GM12874 (cell line): ENCODE measurements around the gene SP100.

Source experiments
- TF ChIP-seq, protein P1 (sequence below): IDR thresholded peaks from 2 replicates; pipeline ENCODE4 v1.5.1; 2011; ENCODE audit warnings: low read depth, mild to moderate bottlenecking, control low read depth, low read length, moderate library complexity; ENCODE audit not compliant: insufficient read depth

Gene SP100

DNA sequence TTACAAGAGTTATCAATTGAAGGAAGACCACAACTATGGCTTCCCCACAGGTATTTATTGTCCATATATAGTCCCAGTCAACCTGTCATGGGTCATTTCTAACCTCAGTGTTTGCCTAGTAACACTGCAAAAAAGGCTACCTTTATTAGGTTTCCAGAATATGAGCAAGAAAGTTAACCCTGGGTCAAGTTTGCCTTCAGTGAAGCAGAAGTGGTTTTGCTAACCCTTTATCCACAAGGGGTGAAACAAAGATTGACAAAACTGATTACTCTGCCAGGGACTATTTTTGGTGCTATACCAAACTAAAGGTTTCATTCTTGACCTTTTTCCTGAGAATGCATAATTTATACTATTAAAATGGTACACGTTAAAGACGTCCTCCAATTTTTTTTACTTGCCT, 28.8 kb downstream of the SP100 start:
- TF ChIP-seq, protein P1, sequence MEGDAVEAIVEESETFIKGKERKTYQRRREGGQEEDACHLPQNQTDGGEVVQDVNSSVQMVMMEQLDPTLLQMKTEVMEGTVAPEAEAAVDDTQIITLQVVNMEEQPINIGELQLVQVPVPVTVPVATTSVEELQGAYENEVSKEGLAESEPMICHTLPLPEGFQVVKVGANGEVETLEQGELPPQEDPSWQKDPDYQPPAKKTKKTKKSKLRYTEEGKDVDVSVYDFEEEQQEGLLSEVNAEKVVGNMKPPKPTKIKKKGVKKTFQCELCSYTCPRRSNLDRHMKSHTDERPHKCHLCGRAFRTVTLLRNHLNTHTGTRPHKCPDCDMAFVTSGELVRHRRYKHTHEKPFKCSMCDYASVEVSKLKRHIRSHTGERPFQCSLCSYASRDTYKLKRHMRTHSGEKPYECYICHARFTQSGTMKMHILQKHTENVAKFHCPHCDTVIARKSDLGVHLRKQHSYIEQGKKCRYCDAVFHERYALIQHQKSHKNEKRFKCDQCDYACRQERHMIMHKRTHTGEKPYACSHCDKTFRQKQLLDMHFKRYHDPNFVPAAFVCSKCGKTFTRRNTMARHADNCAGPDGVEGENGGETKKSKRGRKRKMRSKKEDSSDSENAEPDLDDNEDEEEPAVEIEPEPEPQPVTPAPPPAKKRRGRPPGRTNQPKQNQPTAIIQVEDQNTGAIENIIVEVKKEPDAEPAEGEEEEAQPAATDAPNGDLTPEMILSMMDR = no peak

DNA sequence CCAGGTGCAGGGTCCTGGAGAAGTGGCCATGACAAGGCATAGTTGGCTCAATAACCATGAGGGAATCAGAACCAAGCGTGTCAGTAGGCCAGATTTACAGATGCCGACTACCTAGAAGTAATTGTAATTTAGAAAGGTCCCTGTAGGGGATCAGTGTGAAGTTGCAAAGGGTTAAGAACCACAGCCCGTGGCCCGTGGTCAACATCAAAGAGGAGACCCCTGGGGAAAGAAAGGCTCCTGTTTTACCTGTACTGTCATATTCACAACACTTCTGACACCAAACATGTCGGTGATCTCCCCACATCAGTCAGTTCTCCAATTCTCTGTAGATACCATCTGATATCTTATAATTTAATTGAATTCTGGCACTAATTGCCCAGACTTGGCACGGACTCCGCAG, 31.0 kb downstream of the SP100 start:
- TF ChIP-seq, protein P1 = no peak

DNA sequence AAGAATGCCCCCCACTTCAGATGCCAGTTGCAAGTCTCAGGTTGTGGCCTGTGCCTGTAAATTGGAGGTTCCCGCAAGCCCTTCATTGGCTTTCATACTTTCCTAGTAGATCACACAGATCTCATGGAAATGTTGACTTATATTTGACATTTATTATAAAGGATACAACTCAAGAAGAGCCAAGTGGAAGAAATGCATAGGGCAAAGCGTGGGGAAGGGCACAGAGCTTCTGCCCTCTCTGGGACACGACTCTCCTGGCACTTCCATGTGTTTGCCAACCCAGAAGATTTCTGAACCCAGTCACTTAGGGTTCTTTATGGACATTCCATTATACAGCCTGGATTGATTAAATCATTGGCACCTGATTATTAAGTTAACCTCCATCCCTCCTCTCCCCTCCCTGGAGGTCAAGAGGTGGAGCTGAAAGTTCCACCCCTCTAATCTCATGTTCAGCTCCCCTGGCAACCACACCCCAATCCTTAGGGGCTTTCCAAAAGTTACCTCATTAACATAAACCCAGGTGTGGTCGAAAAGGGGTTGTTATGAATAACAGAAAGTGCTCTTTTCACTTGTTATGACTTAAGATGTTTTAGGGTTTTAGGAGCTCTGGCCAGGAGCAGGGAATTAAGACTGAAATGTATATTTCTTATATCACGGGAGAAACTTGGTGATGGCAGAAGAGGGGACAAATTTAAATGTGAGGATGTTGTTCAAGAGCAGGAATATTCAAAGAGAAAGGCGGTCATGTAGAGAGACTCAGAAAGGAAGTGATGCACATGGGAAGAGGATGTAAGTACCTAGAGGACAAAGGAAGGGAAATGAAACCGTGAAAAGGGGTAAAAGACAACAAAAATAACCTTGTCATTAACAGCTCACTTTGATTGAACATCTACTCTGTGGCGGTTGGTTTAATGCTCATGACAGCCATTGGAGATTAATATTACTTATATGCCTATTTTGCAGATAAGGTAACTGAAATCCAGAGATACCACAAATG, 31.8 kb downstream of the SP100 start:
- TF ChIP-seq, protein P1 = no peak

DNA sequence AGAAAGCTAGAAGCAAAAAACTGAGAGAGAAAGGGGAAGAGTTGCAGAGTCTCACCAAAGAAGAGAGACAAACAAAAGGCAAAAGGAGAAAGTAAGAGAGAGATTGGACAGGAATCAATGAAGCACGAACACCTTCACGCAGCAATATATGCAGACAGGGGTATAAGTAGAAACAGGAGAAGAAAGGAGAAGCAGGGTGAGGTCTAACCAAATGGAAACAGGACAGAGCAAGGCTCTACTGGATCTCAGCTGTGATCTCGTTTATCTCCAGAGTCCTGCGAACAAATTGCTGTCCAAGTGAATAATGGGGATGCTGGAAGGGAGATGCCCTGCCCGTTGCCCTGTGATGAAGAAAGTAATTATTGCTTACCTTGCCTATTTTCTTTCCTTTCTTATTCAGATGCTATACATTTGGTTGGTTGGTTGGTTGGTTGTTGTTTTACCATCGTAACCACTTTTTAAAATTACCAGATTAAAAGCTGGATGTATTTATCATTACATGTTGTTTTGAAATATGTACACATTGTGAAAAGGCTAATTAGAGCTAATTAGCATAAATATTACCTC, 34.0 kb downstream of the SP100 start:
- TF ChIP-seq, protein P1 = no peak

DNA sequence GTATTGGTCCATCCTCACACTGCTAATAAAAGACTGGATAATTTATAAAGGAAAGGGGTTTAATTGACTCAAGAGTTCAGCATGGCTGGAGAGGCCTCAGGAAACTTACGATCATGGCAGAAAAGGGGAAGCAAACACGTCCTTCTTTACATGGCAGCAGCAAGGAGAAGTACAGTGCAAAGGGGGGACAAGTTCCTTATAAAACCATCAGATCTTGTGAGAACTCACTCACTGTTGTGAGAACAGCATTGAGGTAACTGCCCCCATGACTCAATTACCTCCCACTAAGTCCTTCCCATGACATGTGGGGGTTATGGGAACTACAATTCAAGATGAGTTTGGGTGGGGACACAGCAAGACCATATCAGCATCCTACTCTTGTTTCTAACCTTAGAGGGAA, 37.0 kb downstream of the SP100 start:
- TF ChIP-seq, protein P1 = no peak

DNA sequence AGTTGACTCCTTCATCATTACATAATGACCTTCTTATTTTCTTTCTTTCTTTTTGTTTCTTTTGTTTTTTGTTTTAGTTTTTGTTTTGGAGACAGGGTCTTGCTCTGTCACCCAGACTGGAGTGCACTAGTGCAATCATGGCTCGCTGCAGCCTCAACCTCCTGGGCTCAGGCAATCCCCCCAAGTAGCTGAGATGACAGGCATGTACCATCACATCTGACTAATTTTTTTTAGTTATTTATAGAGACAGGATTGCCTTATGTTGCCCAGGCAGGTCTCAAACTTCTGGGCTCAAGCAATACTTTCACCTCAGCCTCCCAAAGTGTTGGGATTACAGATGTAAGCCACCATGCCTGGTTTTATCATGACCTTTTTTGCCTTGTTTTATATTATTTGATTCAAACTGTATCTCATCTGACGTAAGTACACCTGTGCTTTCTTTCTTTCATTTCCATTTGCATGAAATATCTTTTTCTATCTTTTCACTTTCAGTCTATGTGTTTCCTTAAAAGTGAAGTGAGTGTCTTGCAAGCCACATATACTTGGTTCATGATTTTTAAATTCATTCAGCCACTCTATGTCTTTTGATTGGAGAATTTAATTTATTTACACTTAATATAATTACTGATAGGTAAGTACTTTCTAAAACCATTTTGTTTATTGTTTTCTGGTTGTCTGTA, 39.1 kb downstream of the SP100 start:
- TF ChIP-seq, protein P1 = no peak

DNA sequence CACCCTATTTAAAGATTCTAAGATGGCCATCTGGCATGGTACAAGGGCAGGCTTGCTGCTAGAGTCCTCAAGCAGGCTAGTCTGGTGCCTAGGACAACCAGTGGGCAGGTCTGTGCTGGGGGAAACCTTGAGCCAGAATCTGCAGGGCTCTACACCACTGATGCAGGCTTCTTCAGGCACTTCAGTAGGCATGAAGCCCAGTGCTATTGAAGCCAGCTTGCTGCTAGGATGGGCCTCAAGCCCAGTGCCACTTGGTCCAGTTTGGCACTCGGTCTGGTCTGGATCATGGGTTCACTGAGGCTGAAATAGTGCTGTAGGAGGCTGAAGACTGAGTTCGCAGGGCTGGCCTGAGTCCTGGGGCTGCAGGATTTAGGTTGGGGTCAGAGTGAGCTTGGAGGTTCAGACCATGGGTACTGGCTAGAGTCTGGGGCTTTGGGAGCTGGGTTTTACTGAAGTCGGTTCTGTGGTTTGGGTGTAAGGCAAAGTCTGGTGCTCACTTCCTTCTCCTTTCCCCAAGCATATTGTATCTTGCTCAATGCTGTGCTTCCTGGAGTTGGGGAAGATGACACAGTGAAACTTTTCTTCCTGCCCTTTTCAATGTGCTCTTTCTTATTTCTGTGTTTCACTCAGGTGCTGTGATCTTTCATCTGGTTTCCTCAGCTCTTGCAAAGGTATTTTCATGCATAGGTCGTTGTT, 41.2 kb downstream of the SP100 start:
- TF ChIP-seq, protein P1 = no peak
